Measurements from ENCODE around the gene JAG2.

- no peak for TF ChIP-seq CTCF (IDR thresholded peaks at IDR 0.05; ENCODE audit: borderline replicate concordance, extremely low read depth, low read length, poor library complexity, severe bottlenecking)
- TF ChIP-seq EZH2 (IDR thresholded peaks at IDR 0.05; ENCODE audit: borderline replicate concordance, low read depth, low read length, severe bottlenecking) = no peak
Measured at GRCh38 chr14:105098316-105098715, 70.3 kb downstream of the JAG2 start.

Measured in DND-41 (cell line).